Activated CD4-positive, alpha-beta T cell treated with anti-CD3 and anti-CD28 coated beads for 36 hours (primary cell): ENCODE measurements around the gene MUC5B. TPM values are rescaled to one million over a fixed set of nuclear protein-coding genes. Genes with fewer than 3 reads are reported as not detected.
A peak's percentile ranks its signal among the peaks of the same experiment; 100 is the strongest.

ENCODE experiments used
- ATAC-seq: fragments of 200-7000 bp; cut with Tn5 transposase; one replicate; pipeline ENCODE4 v1.10.0; 2021; ENCODE audit warnings: mild to moderate bottlenecking, moderate library complexity
- CTCF ChIA-PET: fragments of 350-600 bp; sonication (Branson Sonifier 250); formaldehyde crosslinking; loops from one replicate; lab custom pipeline; 2021; ENCODE audit warnings: antibody characterized with exemption; lab: Charles Lee
- POLR2A ChIA-PET: fragments of 350-600 bp; sonication (Branson Sonifier 250); formaldehyde crosslinking; loops from one replicate; lab custom pipeline; 2021; ENCODE audit warnings: antibody characterized with exemption, inconsistent platforms; lab: Charles Lee
- DNase-seq: peaks from one replicate; pipeline ENCODE4 v3.0.0-alpha.2; 2020
- H3K27ac Mint-ChIP-seq: one replicate; pipeline ENCODE4 v1.8.0; 2021; ENCODE audit warnings: mixed read lengths
- H3K27me3 Mint-ChIP-seq: one replicate; pipeline ENCODE4 v1.8.0; 2021; ENCODE audit warnings: mixed read lengths
- H3K36me3 Mint-ChIP-seq: one replicate; pipeline ENCODE4 v1.8.0; 2021; ENCODE audit warnings: low read depth, mixed read lengths
- H3K4me1 Mint-ChIP-seq: one replicate; pipeline ENCODE4 v1.8.0; 2021; ENCODE audit warnings: mixed read lengths
- H3K4me3 Mint-ChIP-seq: one replicate; pipeline ENCODE4 v1.8.0; 2021; ENCODE audit warnings: mild to moderate bottlenecking, moderate library complexity, mixed read lengths
- H3K9me3 Mint-ChIP-seq: one replicate; pipeline ENCODE4 v1.8.0; 2021; ENCODE audit warnings: low read depth, mixed read lengths
- intact Hi-C, 2 experiments: fragments of 100-400 bp; cut with DNase I in 1 of 2; cut with micrococcal nuclease in 1 of 2; formaldehyde crosslinking; loops; one replicate each; pipeline versions ENCODE4 v1.14.2 to v1.15.1; 2022 to 2024; cut with DNase I, micrococcal nuclease
- total RNA-seq, 2 experiments: library from RNA; stranded (reverse); gene quantifications; one replicate each; pipeline ENCODE4 v1.2.3, GENCODE V29; 2021

Gene MUC5B
- total RNA-seq, 2 experiments from 2014 or later = not detected

GRCh38 chr11:1290052-1291040 lies 67.5 kb downstream of the MUC5B start:
- ATAC-seq (no peak), DNase-seq (no peak)
- H3K27ac Mint-ChIP-seq = no peak overlapping the region
- ChIA-PET CTCF (no interaction called here), POLR2A (no interaction called here)
- H3K4me3 Mint-ChIP-seq = no peak overlapping the region
- H3K9me3 Mint-ChIP-seq = no peaks in the 10 kb centered on the region
- intact Hi-C loops = loop anchor here in 1 of 2 experiments (5.0 kb wide), 1 partner anchor 227 kb away; no protein-coding TSS in a partner anchor
- peaks cover 27% of the 10 kb centered on the region for H3K36me3 Mint-ChIP-seq
- no peaks in the 10 kb centered on the region for H3K4me1 Mint-ChIP-seq
- no peaks in the 10 kb centered on the region for H3K27me3 Mint-ChIP-seq

GRCh38 chr11:1291295-1292017 lies 68.6 kb downstream of the MUC5B start:
- intact Hi-C loops = loop anchor here in 1 of 2 experiments (5.0 kb wide), 1 partner anchor 226 kb away; no protein-coding TSS in a partner anchor

GRCh38 chr11:1292018-1292643 lies 69.3 kb downstream of the MUC5B start:
- ChIA-PET POLR2A (no interaction called here), CTCF (no interaction called here)
- DNase-seq (no peak), ATAC-seq (no peak)
- intact Hi-C loops = loop anchor here in 1 of 2 experiments (5.0 kb wide), 1 partner anchor 225 kb away; no protein-coding TSS in a partner anchor
- H3K27me3 Mint-ChIP-seq = no peaks in the 10 kb centered on the region
- H3K4me1 Mint-ChIP-seq = no peaks in the 10 kb centered on the region
- H3K9me3 Mint-ChIP-seq = no peaks in the 10 kb centered on the region
- H3K27ac Mint-ChIP-seq = no peak overlapping the region
- peaks cover 14% of the 10 kb centered on the region for H3K36me3 Mint-ChIP-seq
- H3K4me3 Mint-ChIP-seq = no peak overlapping the region

More at GRCh38 chr11:1291295-1292017, 68.6 kb downstream of the MUC5B start:
- no peaks in the 10 kb centered on the region for H3K9me3 Mint-ChIP-seq
- peaks cover 21% of the 10 kb centered on the region for H3K36me3 Mint-ChIP-seq
- no peaks in the 10 kb centered on the region for H3K27me3 Mint-ChIP-seq
- no peak for DNase-seq
- H3K4me3 Mint-ChIP-seq = no peak overlapping the region
- POLR2A ChIA-PET = no interaction called here
- no peaks in the 10 kb centered on the region for H3K4me1 Mint-ChIP-seq
- no peak overlapping the region for H3K27ac Mint-ChIP-seq
- no peak for ATAC-seq
- CTCF ChIA-PET = no interaction called here

- no peak for ATAC-seq
- H3K9me3 Mint-ChIP-seq = no peaks in the 10 kb centered on the region
- H3K4me3 Mint-ChIP-seq = no peak overlapping the region
- intact Hi-C loops = loop anchor here in 1 of 2 experiments (5.0 kb wide), 1 partner anchor 224 kb away; no protein-coding TSS in a partner anchor
- DNase-seq = no peak
- peaks cover 14% of the 10 kb centered on the region for H3K36me3 Mint-ChIP-seq
- no peaks in the 10 kb centered on the region for H3K27me3 Mint-ChIP-seq
- H3K4me1 Mint-ChIP-seq = no peaks in the 10 kb centered on the region
- POLR2A ChIA-PET = no interaction called here
- no peak overlapping the region for H3K27ac Mint-ChIP-seq
- CTCF ChIA-PET = no interaction called here
Measured at GRCh38 chr11:1292644-1293618, 70.1 kb downstream of the MUC5B start.

- POLR2A ChIA-PET = no interaction called here
- no peaks in the 10 kb centered on the region for H3K27me3 Mint-ChIP-seq
Measured at GRCh38 chr11:1293619-1294015, 70.8 kb downstream of the MUC5B start.

GRCh38 chr11:1295086-1295485 lies 72.2 kb downstream of the MUC5B start:
- Mint-ChIP-seq H3K27ac (no peak overlapping the region), H3K9me3 (no peaks in the 10 kb centered on the region), H3K27me3 (no peaks in the 10 kb centered on the region), H3K36me3 (peaks cover 6% of the 10 kb centered on the region), H3K4me1 (no peaks in the 10 kb centered on the region), H3K4me3 (no peak overlapping the region)
- DNase-seq (no peak), ATAC-seq (no peak)
- CTCF ChIA-PET = no interaction called here
- intact Hi-C loops = no loop called here
- POLR2A ChIA-PET = no interaction called here

More at GRCh38 chr11:1293619-1294015, 70.8 kb downstream of the MUC5B start:
- intact Hi-C loops = loop anchor here in 1 of 2 experiments (5.0 kb wide), 1 partner anchor 224 kb away; no protein-coding TSS in a partner anchor
- Mint-ChIP-seq H3K4me1 (no peaks in the 10 kb centered on the region), H3K9me3 (no peaks in the 10 kb centered on the region), H3K4me3 (no peak overlapping the region), H3K27ac (no peak overlapping the region), H3K36me3 (peaks cover 11% of the 10 kb centered on the region)
- DNase-seq (peak; percentile 49), ATAC-seq (peak; percentile 65)
- CTCF ChIA-PET = no interaction called here

GRCh38 chr11:1295591-1295990 lies 72.7 kb downstream of the MUC5B start:
- intact Hi-C loops = no loop called here
- DNase-seq (no peak), ATAC-seq (no peak)
- ChIA-PET POLR2A (no interaction called here), CTCF (no interaction called here)
- Mint-ChIP-seq H3K27me3 (no peaks in the 10 kb centered on the region), H3K9me3 (no peaks in the 10 kb centered on the region), H3K4me3 (no peak overlapping the region), H3K4me1 (no peaks in the 10 kb centered on the region), H3K27ac (no peak overlapping the region), H3K36me3 (peaks cover 6% of the 10 kb centered on the region)

GRCh38 chr11:1296287-1296686 lies 73.4 kb downstream of the MUC5B start:
- Mint-ChIP-seq H3K4me3 (no peak overlapping the region), H3K9me3 (no peaks in the 10 kb centered on the region), H3K27me3 (no peaks in the 10 kb centered on the region), H3K36me3 (peaks cover 6% of the 10 kb centered on the region), H3K27ac (no peak overlapping the region), H3K4me1 (no peaks in the 10 kb centered on the region)
- intact Hi-C loops = no loop called here
- ChIA-PET POLR2A (no interaction called here), CTCF (no interaction called here)
- no peak for ATAC-seq
- DNase-seq = no peak

- ChIA-PET CTCF (no interaction called here), POLR2A (no interaction called here)
- Mint-ChIP-seq H3K4me1 (no peaks in the 10 kb centered on the region), H3K27ac (no peak overlapping the region), H3K9me3 (no peaks in the 10 kb centered on the region), H3K27me3 (no peaks in the 10 kb centered on the region), H3K4me3 (no peak overlapping the region), H3K36me3 (peaks cover 6% of the 10 kb centered on the region)
- ATAC-seq = no peak
- intact Hi-C loops = no loop called here
- DNase-seq = no peak
Measured at GRCh38 chr11:1297011-1297575, 74.2 kb downstream of the MUC5B start.
